T-helper 2 cell treated with Interferon-gamma antibody and Interleukin-4, amounts not matched to agents 5 μg/mL and 100 μg/mL, for 36 hours (primary cell): Measurements from ENCODE around the gene SEPTIN12.
"Not testable (repeated sequence)": the region's sequence is repeated elsewhere in the genome, so short reads cannot be mapped to it uniquely, and the experiment has no call there.

Source experiments
- DNase-seq: peaks from one replicate; pipeline ENCODE4 v3.0.0; 2021; ENCODE audit warnings: low spot score
- H3K27ac Mint-ChIP-seq: one replicate; pipeline ENCODE4 v1.8.0; 2021; ENCODE audit warnings: mild to moderate bottlenecking, mixed read lengths
- H3K27me3 Mint-ChIP-seq: one replicate; pipeline ENCODE4 v1.8.0; 2021; ENCODE audit warnings: low read depth, mixed read lengths
- H3K36me3 Mint-ChIP-seq: one replicate; pipeline ENCODE4 v1.8.0; 2021; ENCODE audit warnings: low read depth, mixed read lengths
- H3K4me1 Mint-ChIP-seq: one replicate; pipeline ENCODE4 v1.8.0; 2021; ENCODE audit warnings: low read depth, mixed read lengths
- H3K4me3 Mint-ChIP-seq: one replicate; pipeline ENCODE4 v1.8.0; 2022; ENCODE audit warnings: mild to moderate bottlenecking, moderate library complexity, mixed read lengths
- H3K9me3 Mint-ChIP-seq: one replicate; pipeline ENCODE4 v1.8.0; 2021; ENCODE audit warnings: mixed read lengths

The SEPTIN12 gene

GRCh38 chr16:4798456-4798855, 10.3 kb upstream of the SEPTIN12 start:
- Mint-ChIP-seq H3K4me1 (peaks cover 8% of the 10 kb centered on the region), H3K27me3 (no peaks in the 10 kb centered on the region), H3K36me3 (no peaks in the 10 kb centered on the region), H3K4me3 (no peak overlapping the region), H3K27ac (no peak overlapping the region), H3K9me3 (no peaks in the 10 kb centered on the region)
- DNase-seq, result no peak

GRCh38 chr16:4797805-4798252, 9.7 kb upstream of the SEPTIN12 start:
- no peak for DNase-seq
- Mint-ChIP-seq H3K4me3 (no peak overlapping the region), H3K36me3 (no peaks in the 10 kb centered on the region), H3K27me3 (no peaks in the 10 kb centered on the region), H3K4me1 (peaks cover 4% of the 10 kb centered on the region), H3K27ac (no peak overlapping the region), H3K9me3 (no peaks in the 10 kb centered on the region)

GRCh38 chr16:4796982-4797804, 9.0 kb upstream of the SEPTIN12 start:
- Mint-ChIP-seq H3K9me3 (no peaks in the 10 kb centered on the region), H3K36me3 (no peaks in the 10 kb centered on the region), H3K27me3 (no peaks in the 10 kb centered on the region), H3K27ac (no peak overlapping the region), H3K4me1 (peaks cover 4% of the 10 kb centered on the region), H3K4me3 (no peak overlapping the region)
- DNase-seq, result no peak

- no peak overlapping the region for H3K4me3 Mint-ChIP-seq
Measured at GRCh38 chr16:4795828-4796572, 7.9 kb upstream of the SEPTIN12 start.

GRCh38 chr16:4795181-4795827, 7.2 kb upstream of the SEPTIN12 start, which contains the start of gene SMIM22:
SMIM22 (plus strand) TSS chr16:4795369; CDS start chr16:4795735, 366 bp downstream.
- Mint-ChIP-seq H3K4me1 (peaks cover 4% of the 10 kb centered on the region), H3K36me3 (no peaks in the 10 kb centered on the region), H3K9me3 (no peaks in the 10 kb centered on the region), H3K27me3 (no peaks in the 10 kb centered on the region), H3K27ac (no peak within 1 kb of the TSS), H3K4me3 (no peak within 1 kb of the TSS)
- no peak for DNase-seq

More at GRCh38 chr16:4795828-4796572, 7.9 kb upstream of the SEPTIN12 start:
- no peaks in the 10 kb centered on the region for H3K27me3 Mint-ChIP-seq
- DNase-seq, result no peak
- H3K36me3 Mint-ChIP-seq, result no peaks in the 10 kb centered on the region
- no peak overlapping the region for H3K27ac Mint-ChIP-seq
- H3K4me1 Mint-ChIP-seq, result peaks cover 3% of the 10 kb centered on the region
- H3K9me3 Mint-ChIP-seq, result no peaks in the 10 kb centered on the region

- peaks cover 4% of the 10 kb centered on the region for H3K4me1 Mint-ChIP-seq
- no peak for DNase-seq
- no peaks in the 10 kb centered on the region for H3K27me3 Mint-ChIP-seq
- no peaks in the 10 kb centered on the region for H3K36me3 Mint-ChIP-seq
- H3K27ac Mint-ChIP-seq, result no peak overlapping the region
- no peak overlapping the region for H3K4me3 Mint-ChIP-seq
- H3K9me3 Mint-ChIP-seq, result no peaks in the 10 kb centered on the region
Measured at GRCh38 chr16:4792951-4793513, 4.9 kb upstream of the SEPTIN12 start.

GRCh38 chr16:4790871-4791270, 2.7 kb upstream of the SEPTIN12 start:
- H3K4me3 Mint-ChIP-seq, result no peak overlapping the region
- no peaks in the 10 kb centered on the region for H3K27me3 Mint-ChIP-seq
- peaks cover 4% of the 10 kb centered on the region for H3K4me1 Mint-ChIP-seq
- no peaks in the 10 kb centered on the region for H3K9me3 Mint-ChIP-seq
- DNase-seq, result no peak
- H3K36me3 Mint-ChIP-seq, result no peaks in the 10 kb centered on the region
- no peak overlapping the region for H3K27ac Mint-ChIP-seq

GRCh38 chr16:4790261-4790660, 2.1 kb upstream of the SEPTIN12 start:
- no peaks in the 10 kb centered on the region for H3K36me3 Mint-ChIP-seq
- DNase-seq, result no peak
- H3K27me3 Mint-ChIP-seq, result no peaks in the 10 kb centered on the region
- no peak overlapping the region for H3K4me3 Mint-ChIP-seq
- H3K9me3 Mint-ChIP-seq, result no peaks in the 10 kb centered on the region
- peaks cover 4% of the 10 kb centered on the region for H3K4me1 Mint-ChIP-seq
- H3K27ac Mint-ChIP-seq, result no peak overlapping the region

GRCh38 chr16:4788910-4789309, 765 bp upstream of the SEPTIN12 start:
- Mint-ChIP-seq H3K4me3 (no peak overlapping the region), H3K36me3 (no peaks in the 10 kb centered on the region), H3K27me3 (no peaks in the 10 kb centered on the region), H3K9me3 (no peaks in the 10 kb centered on the region), H3K4me1 (peaks cover 4% of the 10 kb centered on the region), H3K27ac (no peak overlapping the region)
- no peak for DNase-seq

- no peak overlapping the region for H3K4me3 Mint-ChIP-seq
- no peaks in the 10 kb centered on the region for H3K27me3 Mint-ChIP-seq
- DNase-seq, result no peak
- no peaks in the 10 kb centered on the region for H3K36me3 Mint-ChIP-seq
- H3K27ac Mint-ChIP-seq, result no peak overlapping the region
- H3K4me1 Mint-ChIP-seq, result peaks cover 4% of the 10 kb centered on the region
- H3K9me3 Mint-ChIP-seq, result no peaks in the 10 kb centered on the region
Measured at GRCh38 chr16:4788489-4788889, 344 bp upstream of the SEPTIN12 start.

GRCh38 chr16:4787068-4787467, 1.1 kb downstream of the SEPTIN12 start:
- H3K9me3 Mint-ChIP-seq, result no peaks in the 10 kb centered on the region
- DNase-seq, result no peak
- H3K4me1 Mint-ChIP-seq, result peaks cover 4% of the 10 kb centered on the region
- no peak overlapping the region for H3K27ac Mint-ChIP-seq
- H3K4me3 Mint-ChIP-seq, result no peak overlapping the region
- H3K36me3 Mint-ChIP-seq, result no peaks in the 10 kb centered on the region
- H3K27me3 Mint-ChIP-seq, result no peaks in the 10 kb centered on the region

- Mint-ChIP-seq H3K36me3 (no peaks in the 10 kb centered on the region), H3K9me3 (no peaks in the 10 kb centered on the region), H3K27me3 (no peaks in the 10 kb centered on the region), H3K4me1 (peaks cover 3% of the 10 kb centered on the region), H3K27ac (no peak overlapping the region), H3K4me3 (no peak overlapping the region)
- no peak for DNase-seq
Measured at GRCh38 chr16:4785758-4786433, 2.2 kb downstream of the SEPTIN12 start.

- H3K27me3 Mint-ChIP-seq, H3K4me3 Mint-ChIP-seq, H3K9me3 Mint-ChIP-seq, H3K4me1 Mint-ChIP-seq, DNase-seq, H3K36me3 Mint-ChIP-seq: not testable (repeated sequence)
- peak overlapping the region; percentile 41 for H3K27ac Mint-ChIP-seq
Measured at GRCh38 chr16:4784444-4784987, 3.6 kb downstream of the SEPTIN12 start.
